PFSK-1 (cell line): ENCODE data around the gene PCP4L1.

Experiments used
- FOXP2 ChIP-seq: optimal IDR thresholded peaks from 2 replicates; pipeline ENCODE3; 2011; ENCODE audit warnings: borderline replicate concordance, control low read depth, inconsistent platforms; ENCODE audit not compliant: insufficient read depth; ENCODE audit errors: extremely low read length, extremely low read depth
- POLR2AphosphoS5 ChIP-seq: IDR thresholded peaks from 2 replicates; pipeline ENCODE4 v1.6.1; 2012; ENCODE audit warnings: low read depth, mild to moderate bottlenecking, control low read depth, low read length, moderate library complexity
- SIN3A ChIP-seq: IDR thresholded peaks from 2 replicates; pipeline ENCODE4 v1.6.1; 2012; ENCODE audit warnings: mild to moderate bottlenecking, low read length, moderate library complexity, borderline replicate concordance; ENCODE audit not compliant: insufficient read depth
- TAF1 ChIP-seq: IDR thresholded peaks from 2 replicates; pipeline ENCODE4 v1.6.1; 2012; ENCODE audit warnings: low read length, control low read depth, borderline replicate concordance; ENCODE audit not compliant: insufficient read depth
- TF ChIP-seq, protein P1 (sequence below), 2 experiments: IDR thresholded peaks; 2 replicates each; pipeline versions ENCODE4 v1.6.1 to v1.8.0; 2011 to 2012; ENCODE audit warnings: low read depth in 2 of 2, low read length in 2 of 2, control low read depth in 1 of 2, inconsistent platforms in 1 of 2, mild to moderate bottlenecking in 1 of 2, moderate library complexity in 1 of 2; ENCODE audit not compliant: insufficient read depth in 1 of 2

PCP4L1 gene

DNA sequence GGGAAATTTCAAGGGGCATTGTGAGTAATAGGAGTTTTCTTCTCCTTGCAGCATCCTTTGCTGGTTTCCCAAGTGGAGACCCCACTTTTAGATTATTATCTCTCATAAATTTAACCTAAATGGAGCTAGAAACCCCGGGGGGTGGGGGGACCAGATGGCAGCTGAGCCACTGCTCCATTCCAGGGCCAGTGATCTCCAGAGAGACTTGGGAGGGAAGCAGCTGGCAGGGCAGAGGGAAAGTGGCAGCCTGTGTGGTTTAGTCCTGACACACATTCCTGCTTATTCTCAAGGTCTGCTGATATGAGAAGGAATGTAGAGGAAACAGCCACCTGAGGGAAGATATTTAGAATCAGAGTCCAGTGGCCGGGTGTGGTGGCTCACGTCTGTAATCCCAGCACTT is 16.3 kb downstream of the PCP4L1 start:
- TF ChIP-seq TAF1, result no peak

DNA sequence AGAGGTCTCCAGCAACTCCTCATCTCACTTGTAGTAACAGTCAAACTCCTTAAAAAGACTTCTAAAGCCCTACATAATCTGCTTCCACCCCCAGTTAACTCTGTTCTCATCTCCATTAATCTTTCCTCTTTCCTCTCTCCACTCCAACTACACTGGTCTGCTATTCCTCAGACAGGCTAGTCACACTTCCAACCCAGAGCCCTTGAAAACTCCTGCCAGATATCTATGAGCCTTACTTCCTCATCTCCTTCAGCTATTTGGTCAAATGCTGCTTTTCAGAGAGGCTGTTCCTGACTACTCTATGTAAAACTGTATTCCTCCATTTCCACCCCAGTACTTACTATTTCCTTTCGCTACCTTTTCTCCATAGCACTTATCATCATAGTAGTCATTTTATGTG is 24.4 kb downstream of the PCP4L1 start:
- TF ChIP-seq POLR2AphosphoS5, result no peak
- TF ChIP-seq FOXP2, result no peak
- no peak for TF ChIP-seq TAF1
- no peak for TF ChIP-seq SIN3A
- TF ChIP-seq, protein P1, sequence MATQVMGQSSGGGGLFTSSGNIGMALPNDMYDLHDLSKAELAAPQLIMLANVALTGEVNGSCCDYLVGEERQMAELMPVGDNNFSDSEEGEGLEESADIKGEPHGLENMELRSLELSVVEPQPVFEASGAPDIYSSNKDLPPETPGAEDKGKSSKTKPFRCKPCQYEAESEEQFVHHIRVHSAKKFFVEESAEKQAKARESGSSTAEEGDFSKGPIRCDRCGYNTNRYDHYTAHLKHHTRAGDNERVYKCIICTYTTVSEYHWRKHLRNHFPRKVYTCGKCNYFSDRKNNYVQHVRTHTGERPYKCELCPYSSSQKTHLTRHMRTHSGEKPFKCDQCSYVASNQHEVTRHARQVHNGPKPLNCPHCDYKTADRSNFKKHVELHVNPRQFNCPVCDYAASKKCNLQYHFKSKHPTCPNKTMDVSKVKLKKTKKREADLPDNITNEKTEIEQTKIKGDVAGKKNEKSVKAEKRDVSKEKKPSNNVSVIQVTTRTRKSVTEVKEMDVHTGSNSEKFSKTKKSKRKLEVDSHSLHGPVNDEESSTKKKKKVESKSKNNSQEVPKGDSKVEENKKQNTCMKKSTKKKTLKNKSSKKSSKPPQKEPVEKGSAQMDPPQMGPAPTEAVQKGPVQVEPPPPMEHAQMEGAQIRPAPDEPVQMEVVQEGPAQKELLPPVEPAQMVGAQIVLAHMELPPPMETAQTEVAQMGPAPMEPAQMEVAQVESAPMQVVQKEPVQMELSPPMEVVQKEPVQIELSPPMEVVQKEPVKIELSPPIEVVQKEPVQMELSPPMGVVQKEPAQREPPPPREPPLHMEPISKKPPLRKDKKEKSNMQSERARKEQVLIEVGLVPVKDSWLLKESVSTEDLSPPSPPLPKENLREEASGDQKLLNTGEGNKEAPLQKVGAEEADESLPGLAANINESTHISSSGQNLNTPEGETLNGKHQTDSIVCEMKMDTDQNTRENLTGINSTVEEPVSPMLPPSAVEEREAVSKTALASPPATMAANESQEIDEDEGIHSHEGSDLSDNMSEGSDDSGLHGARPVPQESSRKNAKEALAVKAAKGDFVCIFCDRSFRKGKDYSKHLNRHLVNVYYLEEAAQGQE (IDR thresholded peaks at IDR 0.05; ENCODE audit: insufficient read depth in 1 of 2, low read depth in 2 of 2, low read length in 2 of 2), result no peak

DNA sequence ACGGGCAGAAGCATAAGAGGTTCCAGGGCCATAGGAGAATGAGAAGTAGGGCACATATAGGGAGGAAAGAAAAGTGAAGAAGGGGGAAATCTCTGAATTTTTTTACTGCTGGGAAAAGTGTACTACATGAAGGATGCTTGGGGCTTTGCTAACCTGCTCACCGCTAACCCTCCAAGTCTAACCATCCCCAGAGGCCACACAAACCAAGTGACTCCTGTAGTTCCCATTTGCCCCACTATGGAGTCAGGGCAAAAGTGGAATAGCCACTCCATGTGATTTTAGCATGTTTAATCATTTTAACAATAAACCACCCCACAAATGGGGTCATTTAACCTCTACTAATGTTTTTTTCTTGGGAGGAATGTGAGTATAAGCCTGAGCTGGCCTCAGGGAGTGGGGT is 26.6 kb downstream of the PCP4L1 start:
- TF ChIP-seq POLR2AphosphoS5, result no peak
- TF ChIP-seq, protein P1 (IDR thresholded peaks at IDR 0.05; ENCODE audit: insufficient read depth in 1 of 2, low read depth in 2 of 2, low read length in 2 of 2), result no peak
- no peak for TF ChIP-seq SIN3A
- TF ChIP-seq FOXP2, result no peak
- no peak for TF ChIP-seq TAF1

DNA sequence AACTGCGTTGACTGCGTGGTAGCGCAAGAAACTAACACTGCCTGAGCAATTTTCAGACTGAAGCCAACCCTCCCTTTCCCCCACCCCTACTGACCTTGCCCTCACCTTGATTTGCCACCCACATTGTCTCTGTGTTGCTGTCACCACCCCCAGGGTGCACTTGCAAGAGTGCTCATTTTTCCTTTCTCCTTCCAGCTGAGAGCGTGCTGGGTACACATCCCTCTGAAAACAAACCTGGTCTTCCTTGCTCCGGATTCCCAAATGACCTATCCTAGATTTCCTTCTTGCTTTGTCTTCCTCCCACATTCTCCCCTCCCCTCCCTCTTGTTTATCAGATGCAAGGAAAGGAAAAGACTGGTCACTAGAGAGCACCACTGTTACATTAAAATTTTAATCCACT is 27.0 kb downstream of the PCP4L1 start:
- TF ChIP-seq TAF1 (no peak), POLR2AphosphoS5 (no peak), SIN3A (no peak), FOXP2 (no peak)

DNA sequence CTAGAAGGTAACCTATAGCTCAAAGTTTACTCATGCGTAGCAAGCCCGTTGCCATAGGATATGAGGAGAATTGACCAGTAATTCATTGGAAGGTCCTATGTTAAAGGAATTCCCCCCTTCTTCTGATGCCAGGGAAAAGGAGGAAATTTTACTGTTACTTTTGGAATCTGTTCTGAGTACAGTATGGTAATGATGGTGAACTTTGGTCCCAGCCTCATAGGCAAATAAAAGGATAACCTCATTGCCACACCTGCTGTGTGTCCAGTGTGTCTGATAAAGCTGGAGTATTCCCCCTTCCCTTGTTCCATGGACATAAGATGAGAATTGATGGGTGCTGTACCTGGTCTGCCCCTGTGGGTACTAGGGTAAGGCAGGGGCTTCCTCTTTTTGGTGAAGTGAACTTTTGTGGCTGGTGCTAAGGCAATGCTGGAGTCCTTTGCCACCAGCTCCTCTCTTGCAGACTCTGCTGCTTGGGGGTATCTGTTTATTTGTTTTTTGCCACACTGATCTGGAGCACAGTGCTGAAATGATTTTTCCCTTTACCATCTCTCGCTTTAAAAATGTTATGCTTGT is 29.0 kb downstream of the PCP4L1 start:
- no peak for TF ChIP-seq POLR2AphosphoS5
- no peak for TF ChIP-seq SIN3A
- no peak for TF ChIP-seq FOXP2
- TF ChIP-seq, protein P1 (IDR thresholded peaks at IDR 0.05; ENCODE audit: insufficient read depth in 1 of 2, low read depth in 2 of 2, low read length in 2 of 2), result no peak
- TF ChIP-seq TAF1, result no peak

DNA sequence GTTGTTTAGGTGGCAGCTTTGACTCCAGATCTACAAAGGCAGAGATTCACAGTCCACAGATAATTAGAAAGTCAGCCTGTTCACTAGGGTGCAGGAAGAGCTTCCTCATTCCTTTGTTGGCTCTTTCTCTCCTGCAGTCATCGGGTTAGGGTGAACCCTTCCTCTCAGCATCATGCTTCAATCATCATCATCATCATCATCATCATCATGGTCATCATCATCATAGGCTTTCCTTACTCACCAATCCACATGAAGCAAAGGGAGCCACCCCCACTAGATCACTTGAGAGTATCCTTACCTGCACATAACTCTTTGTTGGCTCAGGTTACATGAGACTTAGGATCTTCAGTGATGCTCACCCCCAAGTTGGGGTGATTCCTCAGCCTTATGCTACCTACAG is 32.2 kb downstream of the PCP4L1 start:
- no peak for TF ChIP-seq TAF1
- TF ChIP-seq POLR2AphosphoS5, result no peak
- TF ChIP-seq, protein P1 (IDR thresholded peaks at IDR 0.05; ENCODE audit: insufficient read depth in 1 of 2, low read depth in 2 of 2, low read length in 2 of 2), result no peak
- TF ChIP-seq FOXP2, result no peak
- no peak for TF ChIP-seq SIN3A
